Measurements from ENCODE around the gene NRXN2.
"Not testable (repeated sequence)": the region's sequence is repeated elsewhere in the genome, so short reads cannot be mapped to it uniquely, and the experiment has no call there.

The NRXN2 gene

DNA sequence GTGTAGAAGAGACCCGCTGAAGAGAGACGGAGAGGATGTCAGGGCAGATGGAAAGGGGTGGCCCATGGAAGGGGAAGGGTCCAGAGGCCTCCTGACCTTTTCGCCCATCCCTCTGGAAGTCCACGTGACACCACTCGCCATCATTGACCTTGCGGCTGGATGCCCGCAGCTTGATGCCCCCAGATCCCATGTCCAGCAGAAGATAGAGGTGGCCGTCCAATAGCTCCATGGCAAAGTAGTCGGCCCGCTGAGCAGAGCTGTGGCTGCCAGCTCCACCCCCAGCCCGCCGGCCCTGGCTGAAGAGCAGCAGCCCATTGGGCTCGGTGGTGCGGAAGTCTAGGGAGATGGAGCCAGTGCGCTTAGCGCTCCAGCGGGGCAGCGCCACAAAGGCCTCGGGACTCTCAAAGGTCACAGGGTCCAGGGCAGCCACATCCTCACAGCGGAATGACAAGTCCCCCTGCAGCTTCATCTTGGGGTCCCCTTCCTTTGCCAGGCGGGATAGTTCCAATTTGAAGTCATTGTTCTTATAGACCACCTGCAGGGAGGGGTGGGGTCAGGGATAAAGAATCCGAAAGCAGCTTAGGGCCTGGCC, 55.7 kb downstream of the NRXN2 start:
- DNase-seq, result no peak

DNA sequence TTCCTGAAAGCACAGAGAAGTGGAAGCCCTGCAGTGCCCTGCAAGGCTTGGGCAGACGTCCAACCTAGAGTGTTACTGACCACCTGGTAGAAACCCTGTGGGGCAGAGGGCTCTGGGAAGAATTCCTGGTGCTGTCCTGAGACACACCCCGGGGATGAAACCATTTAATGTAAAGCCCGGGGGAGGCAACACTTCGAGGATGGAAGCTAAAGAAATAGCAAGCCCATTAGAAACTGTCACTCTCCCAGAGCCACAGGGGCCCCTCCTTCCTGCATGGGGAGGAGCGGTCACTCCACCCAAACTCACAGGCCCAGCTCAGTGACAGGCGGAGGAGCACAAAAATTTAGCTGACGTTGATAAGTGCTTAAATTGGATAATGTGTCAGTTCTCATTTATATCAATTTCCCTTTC, 57.6 kb downstream of the NRXN2 start:
- no peak for DNase-seq

GRCh38 chr11:64664236-64664870, 58.6 kb downstream of the NRXN2 start:
- not testable (repeated sequence) for DNase-seq

GRCh38 chr11:64663656-64664055, 59.3 kb downstream of the NRXN2 start:
- DNase-seq, result no peak

GRCh38 chr11:64661614-64662013, 61.4 kb downstream of the NRXN2 start:
- DNase-seq, result no peak

GRCh38 chr11:64661146-64661545, 61.9 kb downstream of the NRXN2 start:
- DNase-seq, result no peak

GRCh38 chr11:64660706-64661105, 62.3 kb downstream of the NRXN2 start:
- DNase-seq, result no peak

- no peak for DNase-seq
Measured at GRCh38 chr11:64660205-64660604, 62.8 kb downstream of the NRXN2 start.

- no peak for DNase-seq
Measured at GRCh38 chr11:64659417-64660144, 63.4 kb downstream of the NRXN2 start.

DNA sequence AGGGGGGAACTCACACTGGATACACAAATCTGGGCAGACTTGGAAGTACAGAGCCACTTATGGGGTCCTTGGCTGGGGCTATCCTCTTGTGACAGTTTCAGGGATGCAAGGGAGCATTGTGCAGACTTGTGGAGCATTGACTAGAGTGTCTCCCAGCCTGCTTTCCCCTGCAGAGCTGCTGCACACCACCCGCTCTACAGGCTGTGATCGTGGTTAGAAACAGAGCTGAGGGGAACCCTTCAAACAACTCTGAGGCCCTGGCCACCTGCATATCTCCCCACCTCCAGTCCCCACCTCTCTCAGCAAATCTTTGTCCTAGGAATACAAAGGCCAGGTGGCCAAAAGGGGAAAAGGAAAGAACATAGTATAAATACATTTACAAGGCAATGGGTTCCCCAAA, 64.7 kb downstream of the NRXN2 start:
- DNase-seq, result no peak

GRCh38 chr11:64656862-64657261, 66.1 kb downstream of the NRXN2 start:
- DNase-seq, result no peak

- no peak for DNase-seq
Measured at GRCh38 chr11:64655941-64656601, 66.9 kb downstream of the NRXN2 start.

DNA sequence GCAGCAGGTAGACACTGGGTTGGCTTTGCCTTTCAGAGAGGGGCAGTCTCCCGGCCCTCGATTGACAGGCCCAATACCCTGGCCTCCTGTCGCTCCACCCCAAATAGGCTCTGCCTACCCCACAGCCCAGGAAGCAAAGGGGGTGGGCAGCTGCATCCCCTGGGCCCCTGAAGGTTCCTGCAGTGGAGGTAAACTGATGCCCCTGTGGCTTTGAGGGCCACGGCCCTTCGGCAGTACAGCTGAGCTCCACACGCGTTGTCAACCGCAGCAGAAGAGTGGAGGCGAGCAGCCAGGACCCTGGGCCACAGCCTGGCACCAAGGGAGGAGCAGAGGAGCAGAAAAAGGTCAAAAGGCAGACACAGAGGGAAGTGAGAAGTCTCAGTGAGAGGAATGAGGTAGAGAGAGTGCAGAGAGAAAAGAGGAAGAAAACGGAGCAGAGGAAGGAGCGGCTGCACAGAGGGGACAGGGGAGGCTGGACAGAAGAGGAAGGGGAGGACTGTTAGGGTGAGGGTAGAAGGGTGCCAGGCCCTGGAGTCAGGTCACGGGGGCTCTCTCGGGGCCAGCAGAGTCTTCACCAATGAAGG, 67.9 kb downstream of the NRXN2 start:
- no peak for DNase-seq

DNA sequence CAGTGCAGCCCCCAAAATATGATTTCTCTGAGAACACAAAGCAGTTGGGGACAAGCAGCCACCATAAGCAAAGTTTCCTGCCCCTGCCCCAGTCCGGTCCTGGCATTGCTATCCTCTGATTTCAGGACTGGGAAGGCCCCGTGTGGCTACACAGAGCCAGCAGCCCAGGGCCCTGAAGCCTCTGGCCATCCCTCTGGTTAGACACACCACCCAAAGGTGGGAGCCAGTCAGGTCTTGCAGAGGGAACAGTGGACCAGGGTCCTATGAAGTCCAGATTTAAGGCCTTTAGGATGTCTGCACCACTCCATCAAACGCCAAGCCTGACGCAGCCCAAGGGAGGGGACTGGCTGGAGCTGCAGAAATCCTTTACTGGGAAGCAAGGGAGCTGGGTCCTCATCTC, 68.6 kb downstream of the NRXN2 start:
- no peak for DNase-seq

DNA sequence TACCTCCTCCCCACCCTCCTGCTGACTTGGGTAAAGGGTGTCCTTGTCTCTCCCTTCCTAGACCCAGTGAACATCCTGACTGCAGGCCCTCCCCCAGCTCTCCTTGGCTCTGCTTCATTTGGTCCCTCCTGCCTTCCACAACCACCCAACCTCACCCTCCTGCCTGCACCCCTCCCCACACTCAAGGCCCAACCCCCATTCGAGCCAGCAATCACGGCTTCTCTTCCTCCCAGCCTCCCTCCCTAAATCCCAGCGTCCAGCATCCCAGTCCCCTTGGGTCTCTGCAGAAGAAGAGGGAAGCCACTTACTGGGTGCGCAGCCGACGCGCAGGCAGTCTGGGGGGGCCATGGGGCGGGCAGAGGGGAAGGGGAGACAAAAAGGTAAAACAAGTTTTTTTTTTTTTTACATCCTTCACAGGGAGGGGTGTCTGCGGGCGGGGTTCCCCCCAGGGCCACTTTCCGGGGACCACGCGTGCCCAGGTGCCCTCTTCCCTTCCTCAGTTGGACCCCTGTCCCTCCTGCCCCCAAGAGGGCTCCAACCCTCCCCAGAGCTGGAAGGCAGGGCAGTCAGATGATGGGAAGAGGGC, 69.5 kb downstream of the NRXN2 start:
- DNase-seq, result no peak

- DNase-seq, result peak; percentile 6
Measured at GRCh38 chr11:64652586-64653387, 70.2 kb downstream of the NRXN2 start.

- no peak for DNase-seq
Measured at GRCh38 chr11:64650923-64651523, 72.0 kb downstream of the NRXN2 start.

DNA sequence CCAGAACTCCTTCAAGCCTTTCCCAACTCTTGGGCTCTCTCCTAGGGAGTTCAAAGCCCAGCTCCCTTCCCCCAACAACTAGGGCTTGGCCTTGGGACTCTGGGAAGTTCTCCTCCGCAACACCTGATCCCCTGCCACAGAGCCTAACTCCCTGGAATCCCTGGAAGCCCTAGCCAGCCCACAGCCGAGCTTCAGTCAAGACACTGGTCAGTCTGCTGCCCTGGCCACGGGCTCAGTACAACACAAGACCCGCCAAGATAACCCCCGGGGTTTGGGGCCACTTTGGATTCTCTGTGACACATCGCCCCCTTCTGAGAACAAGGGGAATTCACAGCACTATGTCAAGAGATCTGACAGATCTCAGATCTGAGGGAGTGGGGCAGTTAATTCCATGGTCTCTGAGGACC, 73.7 kb downstream of the NRXN2 start:
- no peak for DNase-seq

DNA sequence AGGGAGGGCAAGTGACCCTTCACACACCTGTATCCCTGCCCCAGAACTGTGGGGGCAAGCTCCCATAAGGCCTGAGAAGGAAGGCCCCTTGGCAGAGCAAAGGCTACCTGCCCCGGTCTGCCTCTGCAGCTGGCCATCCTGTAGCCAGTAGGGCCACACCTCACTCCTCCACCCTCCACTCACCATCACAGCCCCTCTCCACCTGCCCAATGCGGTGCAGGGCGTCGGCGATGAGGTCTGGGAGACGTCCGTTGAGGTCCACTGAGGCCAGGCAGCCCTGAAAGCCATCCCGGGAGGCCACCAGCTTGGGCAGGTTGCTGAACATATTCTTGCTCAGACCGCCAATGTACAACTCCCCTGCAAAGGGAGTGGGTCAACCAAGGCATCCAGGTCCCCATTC, 74.4 kb downstream of the NRXN2 start:
- no peak for DNase-seq

DNA sequence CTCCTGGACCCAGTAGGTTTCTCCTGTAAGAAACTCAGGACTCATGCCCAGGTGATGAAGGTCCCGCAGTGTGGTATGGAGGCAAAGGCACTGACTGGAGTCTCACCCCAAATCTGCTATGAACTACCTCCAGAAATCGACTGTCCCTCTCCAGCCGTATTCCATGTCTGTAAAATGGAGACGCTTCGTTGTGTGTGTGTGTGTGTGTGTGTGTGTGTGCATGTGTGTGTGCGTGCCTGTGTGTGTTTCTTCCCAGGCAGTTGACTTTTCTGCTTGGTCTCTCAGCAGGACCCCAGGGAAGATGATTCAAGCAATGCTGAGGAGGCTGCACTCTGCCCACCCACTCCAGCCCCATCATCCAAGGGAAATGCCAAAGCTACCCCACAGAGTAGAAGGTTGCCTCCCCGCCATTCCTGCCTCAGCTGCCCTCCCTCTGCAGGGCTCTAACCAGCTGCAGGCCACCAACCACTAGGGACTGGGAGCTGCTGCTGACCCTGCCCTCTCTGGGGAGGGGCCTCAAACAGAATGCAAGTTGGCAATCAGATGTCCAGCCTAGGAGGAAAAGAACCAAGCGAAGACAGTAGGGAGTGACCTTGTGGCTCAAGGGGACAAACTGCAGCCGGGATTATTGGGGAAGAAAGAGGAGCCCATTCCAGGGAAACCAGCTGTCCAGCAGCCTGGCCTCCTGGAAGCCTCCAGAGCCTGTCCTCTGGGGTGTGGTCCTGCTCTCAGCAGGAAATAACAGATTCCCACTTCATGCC, 75.8 kb downstream of the NRXN2 start:
- no peak for DNase-seq
